ENCODE data around the gene MLXIP.
A peak's percentile ranks its signal among the peaks of the same experiment; 100 is the strongest.
"Not testable (repeated sequence)": the region's sequence is repeated elsewhere in the genome, so short reads cannot be mapped to it uniquely, and the experiment has no call there.

The MLXIP gene

GRCh38 chr12:122171399-122171798 lies 92.8 kb downstream of the MLXIP start:
- WGBS, 2 experiments (ENCODE audit: insufficient coverage in 2 of 2) = 60 to 83% methylated on average over 1 to 3 of the region's 5 CpGs
- Histone ChIP-seq H3K36me3 (ENCODE audit: control insufficient read depth, insufficient read depth, low read length) (no peaks in the 10 kb centered on the region), H3K4me1 (ENCODE audit: control insufficient read depth, insufficient read depth, low read length, poor library complexity, severe bottlenecking) (peaks cover 3% of the 10 kb centered on the region), H3K27ac (ENCODE audit: low read depth, low read length, severe bottlenecking) (no peak overlapping the region), H3K4me3 (ENCODE audit: extremely low read depth, insufficient read depth, low read length, poor library complexity, severe bottlenecking) (no peak overlapping the region), H3K9me3 (ENCODE audit: control insufficient read depth, low read length) (no peaks in the 10 kb centered on the region)

- Histone ChIP-seq H3K4me3 (ENCODE audit: extremely low read depth, insufficient read depth, low read length, poor library complexity, severe bottlenecking) (no peak overlapping the region), H3K36me3 (ENCODE audit: control insufficient read depth, insufficient read depth, low read length) (no peaks in the 10 kb centered on the region), H3K27ac (ENCODE audit: low read depth, low read length, severe bottlenecking) (no peak overlapping the region), H3K4me1 (ENCODE audit: control insufficient read depth, insufficient read depth, low read length, poor library complexity, severe bottlenecking) (no peaks in the 10 kb centered on the region), H3K9me3 (ENCODE audit: control insufficient read depth, low read length) (no peaks in the 10 kb centered on the region)
- WGBS, 2 experiments (ENCODE audit: insufficient coverage in 2 of 2) = 90 to 93% methylated on average over 16 to 17 of the region's 17 CpGs
Measured at GRCh38 chr12:122172262-122172939, 93.8 kb downstream of the MLXIP start.

GRCh38 chr12:122174155-122174845 lies 95.7 kb downstream of the MLXIP start, which contains the start of gene IL31:
Gene IL31, minus strand, starts transcription at chr12:122174221. Its CDS starts 49 bp downstream, at chr12:122174172.
- Histone ChIP-seq H3K27ac (ENCODE audit: low read depth, low read length, severe bottlenecking) (no peak within 1 kb of the TSS), H3K36me3 (ENCODE audit: control insufficient read depth, insufficient read depth, low read length) (no peaks in the 10 kb centered on the region), H3K9me3 (ENCODE audit: control insufficient read depth, low read length) (no peaks in the 10 kb centered on the region), H3K4me1 (ENCODE audit: control insufficient read depth, insufficient read depth, low read length, poor library complexity, severe bottlenecking) (no peaks in the 10 kb centered on the region), H3K4me3 (ENCODE audit: extremely low read depth, insufficient read depth, low read length, poor library complexity, severe bottlenecking) (no peak within 1 kb of the TSS)
- WGBS, 2 experiments (ENCODE audit: insufficient coverage in 2 of 2) = 95% methylated on average over 13 to 14 of the region's 17 CpGs

- H3K9me3 ChIP-seq (ENCODE audit: control insufficient read depth, low read length); H3K27ac ChIP-seq (ENCODE audit: low read depth, low read length, severe bottlenecking); H3K4me1 ChIP-seq (ENCODE audit: control insufficient read depth, insufficient read depth, low read length, poor library complexity, severe bottlenecking); H3K4me3 ChIP-seq (ENCODE audit: extremely low read depth, insufficient read depth, low read length, poor library complexity, severe bottlenecking); H3K36me3 ChIP-seq (ENCODE audit: control insufficient read depth, insufficient read depth, low read length): not testable (repeated sequence)
- no CpG with 5 or more reads among the region's 4 CpGs for WGBS, 2 experiments (ENCODE audit: insufficient coverage in 2 of 2)
Measured at GRCh38 chr12:122176473-122176872, 97.9 kb downstream of the MLXIP start.

GRCh38 chr12:122182887-122183587 lies 104.5 kb downstream of the MLXIP start, which contains the start of gene LRRC43:
Gene LRRC43, plus strand, starts transcription at chr12:122183123. Its CDS starts 22 bp downstream, at chr12:122183145.
- Histone ChIP-seq H3K27ac (ENCODE audit: low read depth, low read length, severe bottlenecking) (no peak within 1 kb of the TSS), H3K36me3 (ENCODE audit: control insufficient read depth, insufficient read depth, low read length) (no peaks in the 10 kb centered on the region), H3K4me3 (ENCODE audit: extremely low read depth, insufficient read depth, low read length, poor library complexity, severe bottlenecking) (peak within 1 kb of the TSS; percentile 44), H3K9me3 (ENCODE audit: control insufficient read depth, low read length) (no peaks in the 10 kb centered on the region), H3K4me1 (ENCODE audit: control insufficient read depth, insufficient read depth, low read length, poor library complexity, severe bottlenecking) (no peaks in the 10 kb centered on the region)
- WGBS, 2 experiments (ENCODE audit: insufficient coverage in 2 of 2) = 7 to 8% methylated on average over 36 to 48 of the region's 63 CpGs

- Histone ChIP-seq H3K4me1 (ENCODE audit: control insufficient read depth, insufficient read depth, low read length, poor library complexity, severe bottlenecking) (no peaks in the 10 kb centered on the region), H3K4me3 (ENCODE audit: extremely low read depth, insufficient read depth, low read length, poor library complexity, severe bottlenecking) (peak overlapping the region; percentile 44), H3K36me3 (ENCODE audit: control insufficient read depth, insufficient read depth, low read length) (no peaks in the 10 kb centered on the region), H3K27ac (ENCODE audit: low read depth, low read length, severe bottlenecking) (no peak overlapping the region), H3K9me3 (ENCODE audit: control insufficient read depth, low read length) (no peaks in the 10 kb centered on the region)
- WGBS, 2 experiments (ENCODE audit: insufficient coverage in 2 of 2) = 85 to 88% methylated on average over 7 of the region's 10 CpGs
Measured at GRCh38 chr12:122183588-122183940, 105.0 kb downstream of the MLXIP start.

- H3K27ac ChIP-seq (ENCODE audit: low read depth, low read length, severe bottlenecking) = no peak overlapping the region
- WGBS, 2 experiments (ENCODE audit: insufficient coverage in 2 of 2) = 84 to 93% methylated on average over 10 to 13 of the region's 18 CpGs
- no peak overlapping the region for H3K4me3 ChIP-seq (ENCODE audit: extremely low read depth, insufficient read depth, low read length, poor library complexity, severe bottlenecking)
- no peaks in the 10 kb centered on the region for H3K4me1 ChIP-seq (ENCODE audit: control insufficient read depth, insufficient read depth, low read length, poor library complexity, severe bottlenecking)
- no peaks in the 10 kb centered on the region for H3K9me3 ChIP-seq (ENCODE audit: control insufficient read depth, low read length)
- H3K36me3 ChIP-seq (ENCODE audit: control insufficient read depth, insufficient read depth, low read length) = no peaks in the 10 kb centered on the region
Measured at GRCh38 chr12:122184517-122184916, 106.0 kb downstream of the MLXIP start.

- WGBS, 2 experiments (ENCODE audit: insufficient coverage in 2 of 2) = 88 to 94% methylated on average over 3 to 5 of the region's 7 CpGs
- no peaks in the 10 kb centered on the region for H3K9me3 ChIP-seq (ENCODE audit: control insufficient read depth, low read length)
- H3K4me1 ChIP-seq (ENCODE audit: control insufficient read depth, insufficient read depth, low read length, poor library complexity, severe bottlenecking) = no peaks in the 10 kb centered on the region
- no peaks in the 10 kb centered on the region for H3K36me3 ChIP-seq (ENCODE audit: control insufficient read depth, insufficient read depth, low read length)
- H3K27ac ChIP-seq (ENCODE audit: low read depth, low read length, severe bottlenecking) = no peak overlapping the region
- H3K4me3 ChIP-seq (ENCODE audit: extremely low read depth, insufficient read depth, low read length, poor library complexity, severe bottlenecking) = no peak overlapping the region
Measured at GRCh38 chr12:122185079-122185478, 106.5 kb downstream of the MLXIP start.

GRCh38 chr12:122185494-122186082 lies 107.0 kb downstream of the MLXIP start:
- 93 to 95% methylated on average over 5 to 10 of the region's 10 CpGs for WGBS, 2 experiments (ENCODE audit: insufficient coverage in 2 of 2)
- no peak overlapping the region for H3K27ac ChIP-seq (ENCODE audit: low read depth, low read length, severe bottlenecking)
- no peaks in the 10 kb centered on the region for H3K36me3 ChIP-seq (ENCODE audit: control insufficient read depth, insufficient read depth, low read length)
- H3K4me3 ChIP-seq (ENCODE audit: extremely low read depth, insufficient read depth, low read length, poor library complexity, severe bottlenecking) = no peak overlapping the region
- H3K9me3 ChIP-seq (ENCODE audit: control insufficient read depth, low read length) = no peaks in the 10 kb centered on the region
- H3K4me1 ChIP-seq (ENCODE audit: control insufficient read depth, insufficient read depth, low read length, poor library complexity, severe bottlenecking) = no peaks in the 10 kb centered on the region

- no peak overlapping the region for H3K4me3 ChIP-seq (ENCODE audit: extremely low read depth, insufficient read depth, low read length, poor library complexity, severe bottlenecking)
- H3K4me1 ChIP-seq (ENCODE audit: control insufficient read depth, insufficient read depth, low read length, poor library complexity, severe bottlenecking) = no peaks in the 10 kb centered on the region
- no peaks in the 10 kb centered on the region for H3K9me3 ChIP-seq (ENCODE audit: control insufficient read depth, low read length)
- no peak overlapping the region for H3K27ac ChIP-seq (ENCODE audit: low read depth, low read length, severe bottlenecking)
- H3K36me3 ChIP-seq (ENCODE audit: control insufficient read depth, insufficient read depth, low read length) = no peaks in the 10 kb centered on the region
- 86 to 90% methylated on average over 11 to 12 of the region's 12 CpGs for WGBS, 2 experiments (ENCODE audit: insufficient coverage in 2 of 2)
Measured at GRCh38 chr12:122187466-122187865, 108.9 kb downstream of the MLXIP start.

All from mesodermal cell (in vitro differentiated cells).